ENCODE data around the gene NOCT.
"Not testable (repeated sequence)": the region's sequence is repeated elsewhere in the genome, so short reads cannot be mapped to it uniquely, and the experiment has no call there.

Gene NOCT

DNA sequence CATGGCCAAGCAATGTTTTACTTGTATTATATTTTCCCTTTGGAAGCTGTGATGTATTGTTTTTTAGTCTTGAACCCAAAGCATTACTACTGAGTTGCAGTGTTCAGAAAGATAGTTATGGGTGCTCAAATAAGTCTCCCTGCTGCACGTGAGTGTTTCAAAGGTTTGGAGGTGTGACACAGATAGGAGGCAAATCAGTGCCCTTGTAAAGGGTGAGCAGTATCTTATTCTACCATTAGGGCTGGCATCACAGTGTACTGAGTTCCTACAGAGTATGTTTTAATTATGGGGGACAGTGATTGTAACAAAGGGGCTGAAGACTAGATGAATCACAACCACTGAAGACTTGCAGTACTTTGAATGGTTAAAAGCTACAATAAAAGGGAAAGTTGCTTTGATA lies 38.3 kb downstream of the NOCT start:
- DNase-seq = no peak

- no peak for DNase-seq
Observed at GRCh38 chr4:139054791-139055505, 39.4 kb downstream of the NOCT start.

DNA sequence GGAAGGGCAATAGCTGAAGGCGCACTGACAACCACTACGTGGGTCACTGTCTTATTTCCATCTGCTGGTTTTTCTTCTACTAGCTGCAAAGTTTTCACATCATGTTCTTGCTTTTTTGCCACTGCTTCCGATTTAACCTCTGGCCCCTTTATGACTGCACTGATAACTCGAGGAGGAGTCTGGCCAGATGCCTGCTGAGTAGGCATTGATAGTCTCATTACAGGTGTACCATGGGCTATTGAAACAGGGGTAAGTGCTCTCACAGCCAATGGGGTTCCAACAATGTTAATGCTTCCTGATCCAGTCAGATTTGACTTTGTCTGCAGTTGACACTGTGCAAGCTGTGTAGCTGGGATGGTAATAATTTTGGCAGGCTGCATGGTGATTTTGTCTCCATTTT lies 43.4 kb downstream of the NOCT start:
- not testable (repeated sequence) for DNase-seq

DNA sequence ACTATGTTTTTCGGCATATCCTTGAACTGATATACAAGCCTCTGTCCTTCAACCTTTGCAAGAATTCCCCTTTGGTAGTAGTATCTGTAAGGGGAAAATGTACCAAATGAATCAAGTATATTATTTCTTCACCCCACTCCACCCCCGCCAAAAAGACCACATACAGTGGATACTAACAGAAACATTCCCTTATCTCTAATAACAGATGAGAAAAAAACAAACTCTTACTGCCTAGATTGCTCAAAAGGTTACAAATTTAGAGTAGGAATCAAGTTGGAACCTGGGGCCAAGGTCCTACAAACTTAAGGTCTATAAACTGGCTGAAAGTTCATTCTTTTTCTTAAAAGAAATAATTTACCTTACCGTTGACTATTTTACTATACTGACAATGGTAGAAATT lies 45.0 kb downstream of the NOCT start:
- DNase-seq = no peak

DNA sequence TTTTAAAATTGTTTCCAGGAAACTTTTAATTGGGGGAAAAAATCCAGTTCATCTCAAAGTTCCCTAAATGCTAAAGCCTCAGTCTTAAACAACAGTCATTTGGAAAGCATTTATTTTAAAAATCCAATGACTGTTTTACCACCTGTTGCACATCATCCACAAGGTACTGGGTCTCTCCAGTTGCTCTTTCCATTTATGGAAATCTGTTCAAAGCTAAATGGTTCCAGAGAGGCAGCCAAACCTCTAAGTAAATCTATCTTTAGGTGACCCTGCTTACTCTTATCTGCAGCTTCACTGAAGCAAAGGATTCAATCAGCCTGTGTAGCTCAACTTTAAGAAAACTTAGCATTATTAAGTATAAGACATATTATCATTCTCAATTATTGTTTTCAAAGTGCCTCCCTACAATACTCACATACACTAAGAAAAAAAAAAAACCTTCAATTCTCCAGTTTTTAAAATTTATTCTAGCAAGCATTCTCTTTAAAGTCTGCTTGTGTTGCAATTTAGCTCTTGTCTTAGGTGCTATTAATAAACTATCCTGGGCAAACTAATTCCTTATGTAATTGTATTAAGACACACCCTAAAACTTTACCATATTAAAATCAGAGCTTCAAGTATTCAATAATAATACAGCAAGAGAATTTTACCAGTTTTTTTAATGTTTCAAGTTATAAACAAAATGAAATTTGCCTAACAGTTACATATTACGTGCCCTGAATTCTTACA lies 60.6 kb downstream of the NOCT start:
- no peak for DNase-seq

DNA sequence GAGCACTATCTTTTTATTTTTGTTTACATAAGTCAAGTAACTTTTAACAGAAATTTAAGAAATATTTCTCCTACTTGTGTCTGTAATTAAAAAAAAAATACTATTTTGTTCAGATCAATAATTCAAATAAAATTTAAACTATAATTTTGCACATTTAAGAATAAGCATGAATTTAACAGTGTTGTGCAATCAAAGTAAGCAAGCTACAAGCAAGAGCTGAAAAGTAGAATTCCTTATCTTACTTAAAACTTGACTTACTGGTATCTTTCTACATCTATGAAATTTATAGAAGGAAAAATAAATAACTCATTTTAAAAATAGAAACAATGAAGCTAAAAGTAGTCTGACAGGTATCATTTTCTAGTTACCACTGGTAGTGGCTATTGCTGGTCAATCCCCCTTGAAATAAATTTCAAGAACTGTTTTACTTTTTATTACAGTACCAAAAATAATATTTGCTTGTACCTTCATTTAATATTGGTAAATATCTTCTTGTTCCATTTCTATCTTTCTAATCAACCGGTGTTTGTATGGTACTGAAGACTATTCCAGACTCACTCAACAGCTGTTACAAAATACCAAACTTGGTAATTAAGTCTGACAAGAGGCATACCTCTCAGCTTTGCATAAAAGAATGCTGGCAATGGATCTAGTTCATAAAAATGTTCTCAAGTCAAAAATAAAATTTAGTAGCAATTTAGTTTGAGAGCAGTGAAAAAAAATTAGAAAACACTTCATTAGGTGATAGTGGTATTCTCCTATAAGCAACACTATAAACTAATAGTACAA lies 62.2 kb downstream of the NOCT start:
- no peak for DNase-seq

GRCh38 chr4:139078926-139079325 lies 63.3 kb downstream of the NOCT start:
- no peak for DNase-seq

DNA sequence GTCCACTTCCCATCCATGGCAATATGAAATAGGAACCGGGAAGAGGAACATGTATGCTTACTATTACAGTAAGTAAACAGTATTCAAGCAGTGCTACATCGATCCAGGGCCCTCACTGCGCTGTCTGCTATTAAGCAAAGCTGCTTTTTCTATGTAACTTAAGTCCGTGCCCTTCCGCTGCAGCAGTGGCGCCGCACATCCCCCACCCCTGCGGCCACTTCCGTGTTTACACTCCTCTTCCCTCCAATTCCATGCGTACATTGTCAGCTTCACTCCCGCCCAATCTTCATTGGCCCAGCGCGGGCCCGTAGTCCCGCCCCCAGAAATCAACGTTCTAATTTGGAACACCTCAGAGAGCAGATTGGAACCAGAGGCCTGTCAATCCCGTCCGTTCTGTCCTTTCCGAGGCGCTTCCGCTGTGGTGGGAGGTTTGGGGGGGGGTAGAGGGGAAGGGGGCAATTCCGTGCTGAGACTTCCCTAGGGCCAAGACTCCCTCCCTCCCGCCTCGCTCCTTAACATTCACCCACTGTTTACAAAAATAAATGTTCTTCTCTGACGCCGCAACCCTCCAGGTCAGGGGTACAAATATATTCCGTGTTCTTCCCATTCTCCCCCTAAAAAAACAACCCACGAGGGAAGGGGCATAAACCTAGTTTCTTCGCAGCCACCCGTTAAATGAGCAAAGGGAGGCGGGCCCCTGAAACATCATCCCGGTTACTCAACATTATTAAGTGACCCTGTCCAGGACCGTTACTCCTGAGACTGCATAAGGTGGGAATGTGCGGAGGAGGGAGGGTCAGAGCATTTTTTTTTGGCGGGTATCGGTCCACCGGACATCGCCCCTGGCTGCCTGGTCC lies 67.4 kb downstream of the NOCT start:
- peak; percentile 92 for DNase-seq

GRCh38 chr4:139083607-139083955 lies 68.0 kb downstream of the NOCT start:
- DNase-seq = peak; percentile 46

GRCh38 chr4:139083956-139084803 lies 68.6 kb downstream of the NOCT start:
- peak; percentile 91 for DNase-seq

DNA sequence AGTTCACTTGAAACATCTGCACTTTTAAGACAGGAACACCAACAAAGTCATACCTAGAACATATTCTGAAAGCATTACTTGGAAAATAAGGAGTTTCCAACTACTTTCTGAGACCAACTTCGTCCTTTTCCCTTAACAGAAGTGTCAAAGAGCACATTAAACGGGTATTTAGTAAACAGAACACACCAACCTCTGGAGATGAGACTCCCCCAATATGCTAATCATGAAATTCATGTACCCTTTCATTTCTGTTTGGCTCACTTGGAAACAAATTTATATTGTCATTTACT lies 69.2 kb downstream of the NOCT start:
- no peak for DNase-seq

DNA sequence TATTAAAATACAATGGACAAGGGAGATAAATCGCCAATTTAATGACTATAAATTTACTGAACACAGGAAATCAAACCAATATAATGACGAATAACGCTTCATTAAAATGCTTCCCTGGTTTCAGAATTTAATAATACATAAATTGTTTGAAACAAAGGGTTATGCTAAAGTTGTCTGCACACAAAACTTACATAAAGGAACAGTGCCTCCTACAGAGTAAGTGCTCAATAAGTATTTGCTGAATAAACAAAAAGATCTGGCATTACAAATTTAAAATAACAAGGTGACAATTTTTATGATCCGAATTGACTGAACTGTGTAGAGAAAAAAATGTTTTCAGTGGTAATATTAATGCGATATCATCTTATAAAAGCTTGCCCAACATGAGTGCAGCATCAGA lies 69.6 kb downstream of the NOCT start:
- peak; percentile 32 for DNase-seq

DNA sequence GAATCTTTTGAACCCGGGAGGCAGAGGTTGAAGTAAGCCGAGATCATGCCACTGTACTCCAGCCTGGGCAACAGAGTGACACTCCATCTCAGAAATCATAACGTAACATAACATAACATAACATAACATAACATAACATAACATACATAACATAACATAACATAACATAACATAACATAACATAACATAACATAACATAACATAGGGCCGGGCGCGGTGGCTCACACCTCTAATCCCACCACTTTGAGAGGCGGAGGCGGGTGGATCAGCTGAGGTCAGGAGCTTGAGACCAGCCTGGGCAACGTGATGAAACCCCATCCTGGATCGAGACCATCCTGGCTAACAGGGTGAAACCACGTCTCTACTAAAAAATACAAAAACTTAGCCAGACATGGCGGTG lies 76.7 kb downstream of the NOCT start:
- DNase-seq = no peak

Data from NCI-H510A treated with DMSO at 0.1 percent for 48 hours (cell line).